Measurements from ENCODE around the gene SIVA1. TPM values are rescaled to one million over a fixed set of nuclear protein-coding genes. Genes with fewer than 3 reads are reported as not detected.

SIVA1 gene
- total and polyA plus RNA-seq, 2 donors (not counting 1 experiment from before 2014, with no cell fraction given) = 50.7 to 123 TPM

DNA sequence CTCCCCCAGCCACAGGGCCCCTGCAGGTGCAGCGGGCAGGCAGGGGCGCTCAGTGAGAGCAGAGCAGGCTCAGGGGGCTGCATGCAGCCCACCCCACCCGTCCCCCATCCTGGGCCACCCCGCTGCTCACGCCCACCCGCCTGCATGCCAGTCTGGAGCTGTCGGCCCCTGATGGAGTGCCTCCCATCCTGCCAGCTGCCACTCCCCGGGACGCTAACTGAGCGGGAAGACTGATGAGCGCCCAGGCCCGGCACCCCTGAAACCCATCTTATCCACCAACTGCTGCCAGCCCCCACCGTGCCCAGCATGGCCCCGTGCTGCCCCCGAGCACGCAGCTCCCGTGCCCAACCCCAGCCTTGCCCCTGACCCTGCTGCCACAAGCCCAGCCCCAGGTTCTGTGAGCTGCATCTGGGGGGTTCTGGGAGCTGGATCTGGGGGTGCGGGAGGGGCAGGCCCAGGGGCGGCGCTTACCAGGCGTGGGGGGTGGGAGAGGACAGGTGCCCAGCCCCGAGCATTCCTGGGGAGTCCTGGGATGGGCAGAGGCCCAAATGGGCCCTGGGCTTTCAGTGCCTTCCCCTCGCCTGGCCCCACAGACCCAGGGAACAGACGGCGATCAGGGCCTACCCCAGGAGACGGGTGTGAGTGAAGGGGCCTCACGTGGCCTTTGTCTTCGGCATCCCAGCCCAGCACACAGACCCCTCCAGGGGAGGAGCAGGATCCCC is 29.3 kb downstream of the SIVA1 start:
- ChIA-PET POLR2A (no interaction called here), CTCF (no interaction called here)
- no peak for TF ChIP-seq CTCF (IDR thresholded peaks at IDR 0.05)
- no peak for TF ChIP-seq EZH2 (IDR thresholded peaks at IDR 0.05; ENCODE audit: borderline replicate concordance, insufficient read depth, low read depth, low read length, poor library complexity, severe bottlenecking)
- Histone ChIP-seq H3K9me3 (ENCODE audit: control extremely low read depth in 1 of 3, control insufficient read depth in 2 of 3, insufficient read depth in 1 of 3, low read length in 2 of 3) (no peaks in the 10 kb centered on the region), H3K27ac (ENCODE audit: low read length in 2 of 2) (no peak overlapping the region), H3K36me3 (replicated peaks in 1 of 2; ENCODE audit: control extremely low read depth in 1 of 2, control insufficient read depth in 1 of 2, extremely low read depth in 1 of 2, insufficient read depth in 2 of 2, low read length in 1 of 2) (peaks cover 0 to 8% of the 10 kb centered on the region in 2 experiments), H3K9ac (ENCODE audit: low read length) (no peak overlapping the region), H3K79me2 (ENCODE audit: control insufficient read depth, insufficient read depth, low read length) (peaks cover 28% of the 10 kb centered on the region), H3K27me3 (replicated peaks in 1 of 4; ENCODE audit: control extremely low read depth in 1 of 4, control insufficient read depth in 3 of 4, insufficient read depth in 4 of 4, low read length in 3 of 4) (no peaks in the 10 kb centered on the region), H3K4me1 (ENCODE audit: control insufficient read depth in 2 of 2, insufficient read depth in 2 of 2, low read length in 2 of 2) (peaks cover 0 to 8% of the 10 kb centered on the region in 2 donors), H3K4me3 (ENCODE audit: control extremely low read depth in 1 of 5, extremely low read depth in 1 of 5, insufficient read depth in 1 of 5, low read depth in 2 of 5, low read length in 4 of 5) (no peak overlapping the region), H4K20me1 (ENCODE audit: control insufficient read depth, insufficient read depth, low read length, poor library complexity, severe bottlenecking) (peaks cover 77% of the 10 kb centered on the region), H2AFZ (ENCODE audit: insufficient read depth, low read depth, low read length, poor library complexity, severe bottlenecking) (no peak overlapping the region), H3K4me2 (replicated peaks; ENCODE audit: low read depth, low read length, poor library complexity, severe bottlenecking) (no peak overlapping the region)
- intact Hi-C loops (cut with micrococcal nuclease) = no loop called here
- no peak for DNase-seq
- Mint-ChIP-seq H3K27ac (no peak overlapping the region), H3K4me3 (no peak overlapping the region), H3K9me3 (ENCODE audit: insufficient read depth) (no peaks in the 10 kb centered on the region), H3K4me1 (no peaks in the 10 kb centered on the region), H3K27me3 (no peaks in the 10 kb centered on the region)
- ATAC-seq (ENCODE audit: low read depth) = no peak
- WGBS (ENCODE audit: insufficient coverage) = 97% methylated on average over 26 of the region's 28 CpGs

- CTCF ChIA-PET = no interaction called here
Measured at GRCh38 chr14:104782808-104783139, 29.8 kb downstream of the SIVA1 start.

More at GRCh38 chr14:104782808-104783139, 29.8 kb downstream of the SIVA1 start:
- H3K9me3 ChIP-seq (ENCODE audit: control extremely low read depth in 1 of 3, control insufficient read depth in 2 of 3, insufficient read depth in 1 of 3, low read length in 2 of 3) = no peaks in the 10 kb centered on the region
- Mint-ChIP-seq H3K4me1 (no peaks in the 10 kb centered on the region), H3K9me3 (ENCODE audit: insufficient read depth) (no peaks in the 10 kb centered on the region), H3K4me3 (no peak overlapping the region), H3K27me3 (no peaks in the 10 kb centered on the region), H3K27ac (no peak overlapping the region)
- no peak overlapping the region for H3K27ac ChIP-seq (ENCODE audit: low read length in 2 of 2)
- H2AFZ ChIP-seq (ENCODE audit: insufficient read depth, low read depth, low read length, poor library complexity, severe bottlenecking) = no peak overlapping the region
- H3K36me3 ChIP-seq (replicated peaks in 1 of 2; ENCODE audit: control extremely low read depth in 1 of 2, control insufficient read depth in 1 of 2, extremely low read depth in 1 of 2, insufficient read depth in 2 of 2, low read length in 1 of 2) = peaks cover 0 to 9% of the 10 kb centered on the region in 2 experiments
- H3K4me1 ChIP-seq (ENCODE audit: control insufficient read depth in 2 of 2, insufficient read depth in 2 of 2, low read length in 2 of 2) = peaks cover 0 to 8% of the 10 kb centered on the region in 2 donors
- H3K9ac ChIP-seq (ENCODE audit: low read length) = no peak overlapping the region
- no peak for TF ChIP-seq EZH2 (IDR thresholded peaks at IDR 0.05; ENCODE audit: borderline replicate concordance, insufficient read depth, low read depth, low read length, poor library complexity, severe bottlenecking)
- TF ChIP-seq CTCF (IDR thresholded peaks at IDR 0.05) = no peak
- ATAC-seq (ENCODE audit: low read depth) (no peak), DNase-seq (no peak)
- H4K20me1 ChIP-seq (ENCODE audit: control insufficient read depth, insufficient read depth, low read length, poor library complexity, severe bottlenecking) = peaks cover 83% of the 10 kb centered on the region
- H3K27me3 ChIP-seq (replicated peaks in 1 of 4; ENCODE audit: control extremely low read depth in 1 of 4, control insufficient read depth in 3 of 4, insufficient read depth in 4 of 4, low read length in 3 of 4) = no peaks in the 10 kb centered on the region
- intact Hi-C loops (cut with micrococcal nuclease) = no loop called here
- POLR2A ChIA-PET = no interaction called here
- no peak overlapping the region for H3K4me3 ChIP-seq (ENCODE audit: control extremely low read depth in 1 of 5, extremely low read depth in 1 of 5, insufficient read depth in 1 of 5, low read depth in 2 of 5, low read length in 4 of 5)
- no peak overlapping the region for H3K4me2 ChIP-seq (replicated peaks; ENCODE audit: low read depth, low read length, poor library complexity, severe bottlenecking)
- WGBS (ENCODE audit: insufficient coverage) = 88% methylated on average over 13 of the region's 13 CpGs
- peaks cover 33% of the 10 kb centered on the region for H3K79me2 ChIP-seq (ENCODE audit: control insufficient read depth, insufficient read depth, low read length)
